ENCODE data around the gene ARFGAP1. TPM values are rescaled to one million over a fixed set of nuclear protein-coding genes. Genes with fewer than 3 reads are reported as not detected.
A peak's percentile ranks its signal among the peaks of the same experiment; 100 is the strongest.

ARFGAP1 gene
- total and polyA plus RNA-seq, 2 of the 8 experiments (the other 6 are each of a cell fraction or from before 2014, with no cell fraction given), result 93.7 to 100 TPM

- H3K23me2 ChIP-seq (ENCODE audit: low read depth, low read length), result no peaks in the 10 kb centered on the region
- H3K18ac ChIP-seq (ENCODE audit: extremely low read depth, low read length), result no peak overlapping the region
- H2BK15ac ChIP-seq (ENCODE audit: low read length), result no peak overlapping the region
- no peaks in the 10 kb centered on the region for H3K79me2 ChIP-seq (ENCODE audit: control insufficient read depth in 1 of 2, insufficient read depth in 2 of 2, low read length in 2 of 2)
- WGBS, 2 experiments (ENCODE audit: extremely low coverage in 1 of 2, insufficient coverage in 1 of 2, insufficient read length in 1 of 2, insufficient replicate concordance in 2 of 2, low coverage in 1 of 2, low lambda C conversion rate in 2 of 2, missing lambda C conversion rate in 1 of 2), result 97% methylated on average over 15 of the region's 20 CpGs; no CpG with 5 or more reads in 1 of the 2 experiments
- H4K8ac ChIP-seq (ENCODE audit: extremely low read depth, insufficient read depth, low read length), result peak overlapping the region; percentile 2; the same call in 1 of the 2 replicates
- DNase-seq (ENCODE audit: low read depth in 1 of 2, low spot score in 2 of 2) (no peak), FAIRE-seq (no peak)
- no peak overlapping the region for H3K9ac ChIP-seq (replicated peaks in 1 of 4; ENCODE audit: extremely low read depth in 1 of 4, low read depth in 3 of 4, low read length in 3 of 4)
- no peak overlapping the region for H2BK20ac ChIP-seq (ENCODE audit: low read length)
- no peak overlapping the region for H4K5ac ChIP-seq (ENCODE audit: insufficient read length, low read depth, low read length)
- H3K4me3 ChIP-seq (ENCODE audit: extremely low read depth in 1 of 4, insufficient read depth in 2 of 4, low read depth in 3 of 4, low read length in 4 of 4), result no peak overlapping the region
- no peak overlapping the region for H3K56ac ChIP-seq (replicated peaks; ENCODE audit: insufficient read length, low read depth, low read length)
- no peak overlapping the region for H3K14ac ChIP-seq (ENCODE audit: insufficient read length)
- no peaks in the 10 kb centered on the region; a peak in 2 of 7 replicates for H3K4me1 ChIP-seq (replicated peaks in 1 of 4; ENCODE audit: control insufficient read depth in 3 of 4, insufficient read depth in 4 of 4, low read length in 3 of 4)
- H2BK120ac ChIP-seq (replicated peaks; ENCODE audit: low read depth, low read length), result no peak overlapping the region
- no peak overlapping the region for H3K4me2 ChIP-seq (ENCODE audit: insufficient read depth in 1 of 2, low read depth in 2 of 2, low read length in 2 of 2)
- ChIA-PET POLR2A (ENCODE audit: partially characterized antibody) (interaction anchor here (1.4 to 1.9 kb wide), 4 partner anchors 15 to 210 kb away, joined by 3 to 10 read pairs (median 4); partner anchors contain the start of gene PPDPF), CTCF (ENCODE audit: partially characterized antibody) (interaction anchor here (0.8 to 6.5 kb wide), 37 partner anchors 9 to 218 kb away, joined by 3 to 230 read pairs (median 6); partner anchors contain the start of genes CHRNA4 and COL20A1)
- no peak overlapping the region for H2AK5ac ChIP-seq (ENCODE audit: low read depth, low read length)
- no peaks in the 10 kb centered on the region for H4K20me1 ChIP-seq (replicated peaks in 1 of 2; ENCODE audit: control insufficient read depth in 1 of 2, insufficient read depth in 2 of 2, low read length in 2 of 2)
- H3K36me3 ChIP-seq (ENCODE audit: control insufficient read depth in 2 of 4, insufficient read depth in 4 of 4, low read length in 3 of 4), result no peaks in the 10 kb centered on the region; a peak in 1 of 8 replicates
- no peak overlapping the region for H3K23ac ChIP-seq (ENCODE audit: insufficient read length)
- no peak overlapping the region for H3K27ac ChIP-seq (ENCODE audit: low read depth, low read length)
- no peaks in the 10 kb centered on the region for H3K79me1 ChIP-seq (ENCODE audit: low read depth, low read length)
- no peaks in the 10 kb centered on the region for H3K27me3 ChIP-seq (replicated peaks in 1 of 4; ENCODE audit: control insufficient read depth in 3 of 4, extremely low read depth in 1 of 4, insufficient read depth in 3 of 4, low read length in 3 of 4)
- H2AFZ ChIP-seq (ENCODE audit: low read length), result no peak overlapping the region
- no peak for TF ChIP-seq BRCA1 (IDR thresholded peaks at IDR 0.05; ENCODE audit: low read depth, low read length)
- TF ChIP-seq KDM4A (IDR thresholded peaks at IDR 0.05; ENCODE audit: low read depth, low read length, severe bottlenecking), result no peak
- TF ChIP-seq CBX5 (IDR thresholded peaks at IDR 0.05; ENCODE audit: low read depth, low read length), result no peak
- no peak for TF ChIP-seq SUZ12 (IDR thresholded peaks at IDR 0.05; ENCODE audit: low read length)
- no peak overlapping the region for H3K4ac ChIP-seq (replicated peaks; ENCODE audit: insufficient read length, low read depth, low read length)
- H2BK12ac ChIP-seq (ENCODE audit: low read depth, low read length), result no peak overlapping the region
- no peaks in the 10 kb centered on the region for H3K9me3 ChIP-seq (ENCODE audit: insufficient read depth in 2 of 2, low read depth in 1 of 2, low read length in 1 of 2)
- no peak overlapping the region for H4K91ac ChIP-seq (replicated peaks; ENCODE audit: insufficient read length, low read length)
- no peak overlapping the region for H2BK5ac ChIP-seq (ENCODE audit: low read depth, low read length)
Observed at GRCh38 chr20:63310265-63310991, 37.8 kb downstream of the ARFGAP1 start.
